HCT116 (cell line): ENCODE data around the gene COTL1. TPM values are rescaled to one million over a fixed set of nuclear protein-coding genes. Genes with fewer than 3 reads are reported as not detected.

Experiments used
- ATAC-seq: fragments of 200-7000 bp; cut with Tn5 transposase; 2 replicates; pipeline ENCODE4 v1.9.1; 2020; ENCODE audit warnings: mild to moderate bottlenecking, moderate library complexity
- BruUV-seq: library from RNA; stranded (reverse); fragments of 400-500 nt; replicated peaks from 2 replicates; lab custom pipeline; 2021; lab: Mats Ljungman, UMichigan
- CTCF ChIA-PET: fragments of 300-600 bp; sonication (Branson Sonifier 250); formaldehyde crosslinking; loops from one replicate; lab custom pipeline; 2021; ENCODE audit warnings: antibody characterized with exemption; lab: Charles Lee
- POLR2A ChIA-PET: fragments of 300-600, 350-600 bp; sonication (Branson Sonifier 250); formaldehyde crosslinking; loops from one replicate; lab custom pipeline; 2021; ENCODE audit warnings: antibody characterized with exemption; lab: Charles Lee
- RAD21 ChIA-PET, 2 experiments: fragments of 300-600 bp; sonication (Branson Sonifier 250); formaldehyde crosslinking; loops; one replicate each; lab custom pipeline; 2023; ENCODE audit warnings: low total read pairs in 2 of 2; ENCODE audit not compliant: uncharacterized antibody in 2 of 2, unreplicated experiment in 2 of 2, low non-redundant PET in 1 of 2; lab: Charles Lee
- DNase-seq: peaks from one replicate; pipeline ENCODE4 v3.0.0-alpha.2; 2010; ENCODE audit warnings: low read depth, low spot score
- H2AFZ ChIP-seq: fragments of 200-600 bp; shearing (Covaris generic), sonication (generic); 2 replicates; pipeline ENCODE4 v1.6.1; 2017; ENCODE audit warnings: low read depth, mixed run types, mixed read lengths, antibody characterized with exemption, low read length; ENCODE audit not compliant: poor library complexity, severe bottlenecking
- H3K27ac ChIP-seq: 2 replicates; pipeline ENCODE4 v1.5.1; 2012; ENCODE audit warnings: low read depth, low read length
- H3K27me3 ChIP-seq: fragments of 200-600 bp; sonication (generic); 2 replicates; pipeline ENCODE4 v1.6.1; 2016; ENCODE audit warnings: mixed run types, low read length, mixed read lengths; ENCODE audit not compliant: insufficient read depth
- H3K36me3 ChIP-seq, 2 experiments: fragments of 200-500 bp in 1 of 2; fragments of 200-600 bp in 1 of 2; sonication (Bioruptor generic) in 1 of 2; sonication (generic) in 1 of 2; 2 replicates each; pipeline versions ENCODE4 v1.5.1 to v1.6.1; 2014 to 2016; ENCODE audit warnings: low read length in 2 of 2, inconsistent platforms in 1 of 2, mixed read lengths in 1 of 2, mixed run types in 1 of 2; ENCODE audit not compliant: insufficient read depth in 2 of 2, control insufficient read depth in 1 of 2
- H3K4me1 ChIP-seq, 2 experiments: fragments of 200-600 bp in 1 of 2; sonication (generic) in 1 of 2; 2 replicates each; pipeline versions ENCODE4 v1.5.1 to v1.6.1; 2012 to 2017; ENCODE audit warnings: low read length in 2 of 2, inconsistent platforms in 1 of 2, mild to moderate bottlenecking in 1 of 2, mixed read lengths in 1 of 2, mixed run types in 1 of 2, moderate library complexity in 1 of 2; ENCODE audit not compliant: insufficient read depth in 2 of 2, control insufficient read depth in 1 of 2
- H3K4me2 ChIP-seq: fragments of 200-600 bp; sonication (generic); 2 replicates; pipeline ENCODE4 v1.6.1; 2017; ENCODE audit warnings: mixed run types, low read length, mixed read lengths
- H3K4me3 ChIP-seq, 2 experiments: fragments of 200-600 bp in 1 of 2; sonication (generic) in 1 of 2; replicated peaks in 1 of 2; 2 replicates each; pipeline ENCODE4 v1.5.1; 2011 to 2016; ENCODE audit warnings: low read length in 2 of 2, control low read depth in 1 of 2, low read depth in 1 of 2, mild to moderate bottlenecking in 1 of 2, mixed read lengths in 1 of 2, mixed run types in 1 of 2
- H3K79me2 ChIP-seq: fragments of 200-600 bp; sonication (generic); 2 replicates; pipeline ENCODE4 v1.6.1; 2017; ENCODE audit warnings: mild to moderate bottlenecking, mixed run types, low read length, moderate library complexity, mixed read lengths; ENCODE audit not compliant: insufficient read depth
- H3K9ac ChIP-seq: fragments of 200-600 bp; sonication (generic); 2 replicates; pipeline ENCODE4 v1.6.1; 2016; ENCODE audit warnings: low read length, mixed read lengths
- H3K9me2 ChIP-seq: fragments of 200-600 bp; sonication (generic), shearing (Covaris generic); 2 replicates; pipeline ENCODE4 v1.6.1; 2017; ENCODE audit warnings: mixed run types, mild to moderate bottlenecking, moderate library complexity; ENCODE audit not compliant: insufficient read depth
- H3K9me3 ChIP-seq, 2 experiments: fragments of 200-500 bp in 1 of 2; fragments of 200-600 bp in 1 of 2; sonication (Bioruptor generic) in 1 of 2; sonication (generic) in 1 of 2; 2 replicates each; pipeline ENCODE4 v1.6.1; 2014 to 2017; ENCODE audit warnings: low read length in 2 of 2, mixed read lengths in 2 of 2, inconsistent platforms in 1 of 2, low read depth in 1 of 2, mild to moderate bottlenecking in 1 of 2, mixed run types in 1 of 2, moderate library complexity in 1 of 2; ENCODE audit not compliant: control insufficient read depth in 1 of 2, insufficient read depth in 1 of 2
- H4K20me1 ChIP-seq: fragments of 200-600 bp; sonication (generic), shearing (Covaris generic); 2 replicates; pipeline ENCODE4 v1.6.1; 2017; ENCODE audit warnings: mixed run types, mild to moderate bottlenecking, moderate library complexity; ENCODE audit not compliant: insufficient read depth
- CTCF ChIP-seq, 3 experiments: fragments of 200-600 bp in 1 of 3; sonication (generic) in 1 of 3; IDR thresholded peaks in 2 of 3; conservative IDR thresholded peaks in 1 of 3; 2 replicates each; pipeline ENCODE4 v1.5.1; 2012 to 2017; ENCODE audit warnings: low read depth in 2 of 3, low read length in 2 of 3, antibody characterized with exemption in 1 of 3, borderline replicate concordance in 1 of 3, control low read depth in 1 of 3, mild to moderate bottlenecking in 1 of 3, mixed read lengths in 1 of 3, mixed run types in 1 of 3, moderate library complexity in 1 of 3; ENCODE audit not compliant: insufficient read depth in 1 of 3
- EGR1 ChIP-seq: IDR thresholded peaks from 2 replicates; pipeline ENCODE4 v1.6.1; 2012; ENCODE audit warnings: low read depth
- EZH2 ChIP-seq: fragments of 200-600 bp; sonication (generic); IDR thresholded peaks from 2 replicates; pipeline ENCODE4 v1.6.1; 2017; ENCODE audit warnings: antibody characterized with exemption, mixed run types
- JUND ChIP-seq: IDR thresholded peaks from 2 replicates; pipeline ENCODE4 v1.6.1; 2012
- POLR2A ChIP-seq: IDR thresholded peaks from 2 replicates; pipeline ENCODE4 v1.7.0; 2011; ENCODE audit warnings: borderline replicate concordance; ENCODE audit not compliant: insufficient read depth, insufficient read length; ENCODE audit errors: extremely low read depth
- RAD21 ChIP-seq: IDR thresholded peaks from 2 replicates; pipeline ENCODE4 v1.6.1; 2012; ENCODE audit warnings: low read depth, mild to moderate bottlenecking
- REST ChIP-seq: IDR thresholded peaks from 2 replicates; pipeline ENCODE4 v1.6.1; 2012; ENCODE audit warnings: low read depth
- SP1 ChIP-seq: IDR thresholded peaks from 2 replicates; pipeline ENCODE4 v1.6.1; 2012; ENCODE audit warnings: low read depth
- SRF ChIP-seq: IDR thresholded peaks from 2 replicates; pipeline ENCODE4 v1.6.1; 2012; ENCODE audit warnings: low read depth
- YY1 ChIP-seq: IDR thresholded peaks from 2 replicates; pipeline ENCODE4 v1.6.1; 2011; ENCODE audit warnings: low read length, low read depth, moderate library complexity, mild to moderate bottlenecking; ENCODE audit not compliant: insufficient replicate concordance; ENCODE audit errors: extremely low read depth
- ZBTB33 ChIP-seq: IDR thresholded peaks from 2 replicates; pipeline ENCODE4 v1.6.1; 2011; ENCODE audit warnings: mild to moderate bottlenecking, low read length, moderate library complexity; ENCODE audit not compliant: insufficient replicate concordance; ENCODE audit errors: extremely low read depth
- ZFX ChIP-seq: fragments of 450-650 bp; IDR thresholded peaks from 2 replicates; pipeline ENCODE4 v1.6.1; 2017
- ZNF274 ChIP-seq: fragments of 200-500 bp; sonication (Bioruptor generic); IDR thresholded peaks from 2 replicates; pipeline ENCODE4 v1.6.1; 2014; ENCODE audit warnings: mild to moderate bottlenecking, low read depth, low read length, inconsistent platforms
- intact Hi-C: fragments of 100-400 bp; cut with micrococcal nuclease; formaldehyde crosslinking; loops from 2 replicates; pipeline ENCODE4 v1.10.0; 2022
- total RNA-seq: library from RNA; stranded (reverse); gene quantifications from one replicate; pipeline ENCODE4 v1.2.1, GENCODE V29; 2021; ENCODE audit not compliant: unreplicated experiment

The COTL1 gene
- total RNA-seq, 1 experiment from 2014 or later: 276 TPM

GRCh38 chr16:84563786-84564420, 54.0 kb downstream of the COTL1 start:
- Histone ChIP-seq H3K9ac (no peak overlapping the region), H3K9me3 (no peaks in the 10 kb centered on the region), H3K4me1 (peaks cover 0 to 21% of the 10 kb centered on the region in 2 experiments; a peak in 1 of 4 replicates), H3K27me3 (no peaks in the 10 kb centered on the region), H3K27ac (no peak overlapping the region), H2AFZ (no peak overlapping the region), H3K4me2 (no peak overlapping the region), H3K4me3 (no peak overlapping the region), H3K79me2 (peaks cover 9% of the 10 kb centered on the region; the same call in 1 of the 2 replicates), H4K20me1 (no peaks in the 10 kb centered on the region), H3K36me3 (peaks cover 0 to 17% of the 10 kb centered on the region in 2 experiments; a peak in 3 of 4 replicates), H3K9me2 (no peaks in the 10 kb centered on the region)
- ChIA-PET CTCF (interaction anchor here (1.0 kb wide), 1 partner anchor 162 kb away, joined by 3 read pairs; no protein-coding TSS in a partner anchor), RAD21 (no interaction called here), POLR2A (no interaction called here)
- DNase-seq (no peak), ATAC-seq (no peak)
- TF ChIP-seq SP1 (no peak), ZNF274 (no peak), EGR1 (no peak), EZH2 (no peak), REST (no peak), SRF (no peak), POLR2A (no peak), ZBTB33 (no peak), JUND (no peak), CTCF (IDR thresholded peaks at IDR 0.05 in 2 of 3, conservative IDR thresholded peaks at IDR 0.05 in 1 of 3; ENCODE audit: borderline replicate concordance in 1 of 3, insufficient read depth in 1 of 3, low read depth in 2 of 3, low read length in 2 of 3) (no peak), RAD21 (no peak), ZFX (no peak), YY1 (no peak)
- no TSS peak for BruUV-seq
- intact Hi-C loops: no loop called here
